GM18508 (cell line): Measurements from ENCODE around the gene KRT4.
"Not testable (repeated sequence)": the region's sequence is repeated elsewhere in the genome, so short reads cannot be mapped to it uniquely, and the experiment has no call there.

ENCODE experiments used
- ATAC-seq: cut with Tn5 transposase; IDR thresholded peaks from one replicate; pipeline ENCODE4 v1.9.1; 2021; ENCODE audit warnings: moderate number of reproducible peaks; ENCODE audit not compliant: insufficient read depth, unreplicated experiment

The KRT4 gene

DNA sequence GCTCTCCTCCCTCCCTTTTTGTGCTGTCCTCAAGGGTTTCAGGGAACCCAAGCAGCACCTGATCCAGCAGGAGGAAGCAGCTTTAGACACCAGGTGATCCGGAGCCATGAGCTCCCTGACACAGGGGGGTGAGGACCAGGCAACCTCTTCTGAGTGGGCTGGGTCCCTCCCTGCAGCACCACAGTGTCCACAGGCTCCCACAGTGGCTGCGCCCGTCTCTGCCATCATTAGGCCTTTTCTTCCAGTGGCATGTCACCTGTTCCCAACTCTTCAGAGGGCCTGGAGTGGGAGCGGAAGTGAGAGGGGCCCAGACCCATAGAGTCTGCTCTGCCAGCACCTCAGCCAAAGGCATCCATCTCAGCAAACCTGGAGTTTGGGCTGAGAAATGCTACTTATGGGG, 36.4 kb downstream of the KRT4 start:
- ATAC-seq: no peak

DNA sequence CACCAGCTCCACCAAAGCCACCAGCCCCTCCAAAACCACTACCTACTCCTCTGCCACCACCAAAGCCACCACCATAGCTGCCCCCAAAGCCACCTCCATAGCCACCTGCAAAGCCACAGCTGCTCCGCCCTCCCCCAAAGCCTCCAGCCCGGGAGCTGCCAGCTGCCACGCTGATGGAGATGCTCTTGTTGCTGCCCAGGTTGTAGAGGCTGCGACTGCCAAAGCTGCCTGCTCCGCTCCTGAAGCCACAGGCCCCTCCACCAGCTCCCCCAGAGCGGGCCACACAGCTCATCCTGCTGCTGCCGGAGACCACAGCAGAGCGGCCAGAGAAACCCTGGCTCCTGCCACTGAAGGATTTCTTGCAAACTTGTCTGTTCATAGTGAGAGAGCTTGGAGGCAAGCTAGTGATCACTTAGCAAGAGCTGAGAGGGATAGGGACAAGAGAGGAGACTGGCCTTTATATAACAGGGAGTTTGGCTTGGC, 37.0 kb downstream of the KRT4 start, which contains the start of gene KRT76:
TSS of gene KRT76 (minus strand) at position 433 of the 483 bp plus-strand sequence. CDS start at position 379, 54 bp downstream.
- ATAC-seq: no peak

DNA sequence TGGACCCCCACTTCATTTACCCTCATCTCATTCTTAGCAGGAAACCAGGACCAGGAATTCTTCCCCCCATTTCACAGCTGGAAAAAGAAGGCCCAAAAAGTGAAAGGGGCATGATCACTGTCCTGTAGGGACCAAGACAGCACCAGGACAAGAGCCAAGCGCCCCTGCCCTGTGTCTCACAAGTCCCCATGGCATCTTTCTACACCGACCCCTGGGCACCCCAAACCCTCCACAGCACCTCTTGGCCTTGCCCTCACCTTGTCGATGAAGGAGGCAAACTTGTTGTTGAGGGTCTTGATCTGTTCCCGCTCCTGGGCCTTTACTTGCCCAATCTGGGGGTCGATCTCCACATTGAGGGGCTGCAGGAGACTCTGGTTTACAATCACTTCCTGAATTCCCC, 37.5 kb downstream of the KRT4 start:
- ATAC-seq: no peak

DNA sequence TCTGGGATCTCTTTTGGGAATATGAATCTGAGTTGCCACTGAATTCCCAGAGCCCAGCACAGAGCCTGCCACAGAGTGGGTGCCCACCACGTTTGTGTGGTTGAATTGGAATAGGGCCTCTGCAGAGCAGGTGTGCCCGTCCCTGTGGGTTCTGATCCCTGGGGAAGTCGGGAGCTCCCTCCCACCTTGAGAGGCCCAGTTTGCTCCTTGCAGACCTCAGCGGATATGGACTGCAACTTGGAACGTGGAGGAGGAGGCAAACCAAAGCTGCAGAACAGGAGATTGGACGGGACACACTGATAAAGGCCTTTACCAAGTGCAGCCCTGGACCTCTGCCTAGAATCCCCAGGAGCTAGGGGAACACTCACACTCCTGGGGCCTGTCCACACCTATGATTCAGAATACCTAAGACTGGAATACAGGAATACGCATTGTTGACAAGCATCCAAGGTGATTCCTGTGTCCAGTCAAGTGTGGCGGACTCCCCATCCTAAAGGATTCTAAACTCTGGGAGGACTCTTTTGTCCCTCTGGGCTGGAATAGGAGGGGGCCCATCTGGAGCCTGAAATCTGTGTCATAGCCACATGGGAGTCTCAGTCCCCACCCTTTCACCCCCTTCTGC, 39.2 kb downstream of the KRT4 start:
- no peak for ATAC-seq

DNA sequence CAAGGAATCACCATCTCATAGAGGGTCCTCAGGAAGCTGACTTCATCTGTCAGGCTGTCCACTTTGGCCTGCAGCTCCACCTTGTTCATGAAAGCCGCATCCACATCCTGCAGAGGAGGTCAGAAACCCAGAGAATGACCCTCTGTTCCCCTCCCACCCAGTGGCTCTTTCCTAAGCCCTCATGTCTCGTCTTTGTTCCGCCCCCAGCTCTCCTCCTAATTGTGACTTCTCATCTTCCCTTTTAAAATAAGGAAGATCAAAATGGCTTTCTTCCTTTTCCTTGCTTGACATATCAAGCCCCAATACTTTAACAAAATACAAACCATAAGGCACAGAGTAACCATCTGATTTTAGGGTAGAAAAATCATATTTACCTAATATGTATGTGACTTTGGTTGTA, 41.1 kb downstream of the KRT4 start:
- ATAC-seq: no peak

DNA sequence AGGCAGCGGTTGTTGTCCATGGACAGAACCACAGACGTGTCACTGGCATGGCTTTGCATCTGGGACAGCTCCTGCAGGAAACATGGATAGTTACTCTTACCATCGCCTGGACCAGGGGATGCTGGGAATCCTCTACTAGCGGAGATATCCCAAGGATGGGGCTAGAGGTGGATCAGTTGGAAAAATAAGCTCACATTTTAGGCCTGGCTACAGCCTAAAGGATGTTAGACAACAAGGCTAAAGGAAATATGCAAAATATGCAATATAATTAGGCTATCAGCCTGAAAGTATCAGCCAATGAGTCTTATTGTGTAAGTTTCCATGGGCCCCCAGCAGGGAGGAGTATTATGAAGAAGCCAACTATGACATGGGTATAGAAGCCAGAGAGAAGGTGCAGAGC, 41.7 kb downstream of the KRT4 start:
- ATAC-seq: no peak

DNA sequence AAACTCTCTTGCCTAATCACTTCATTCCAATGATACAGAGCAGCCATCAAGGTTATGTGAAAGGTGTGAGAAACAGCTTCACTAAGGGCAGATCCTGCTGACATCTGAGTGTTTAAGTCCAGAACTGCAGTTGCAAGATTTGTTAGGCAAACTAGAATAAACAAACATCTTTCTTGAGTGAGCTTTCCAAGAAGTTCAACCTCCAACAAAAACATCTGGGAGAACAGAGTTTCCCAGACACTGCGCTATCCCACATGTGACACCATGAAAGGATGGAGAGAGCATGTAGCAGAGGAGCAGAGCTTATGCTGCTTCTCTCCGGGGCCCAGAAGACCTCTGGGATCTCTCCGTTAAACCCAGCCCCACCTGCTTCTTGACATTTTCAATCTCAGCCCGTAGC, 42.4 kb downstream of the KRT4 start:
- ATAC-seq: no peak

DNA sequence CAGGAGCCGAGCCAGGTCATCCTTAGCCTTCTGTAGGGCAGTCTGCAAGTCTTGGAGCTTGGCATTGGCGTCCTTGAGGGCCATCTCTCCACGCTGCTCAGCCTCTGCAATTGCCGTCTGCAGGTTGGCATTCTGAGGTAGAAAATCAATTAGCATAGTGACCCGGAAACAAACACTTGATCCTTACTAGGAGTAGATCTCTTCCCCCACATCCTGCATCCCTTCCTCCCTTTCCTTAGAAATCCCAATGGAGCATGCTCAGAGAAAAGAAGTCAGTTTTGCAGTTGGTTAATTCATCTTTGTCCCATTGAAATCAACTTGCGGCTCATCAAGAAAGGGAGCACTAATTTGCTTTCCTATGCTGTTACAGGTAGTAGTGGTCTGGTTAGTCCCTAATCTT, 42.8 kb downstream of the KRT4 start:
- ATAC-seq: no peak

DNA sequence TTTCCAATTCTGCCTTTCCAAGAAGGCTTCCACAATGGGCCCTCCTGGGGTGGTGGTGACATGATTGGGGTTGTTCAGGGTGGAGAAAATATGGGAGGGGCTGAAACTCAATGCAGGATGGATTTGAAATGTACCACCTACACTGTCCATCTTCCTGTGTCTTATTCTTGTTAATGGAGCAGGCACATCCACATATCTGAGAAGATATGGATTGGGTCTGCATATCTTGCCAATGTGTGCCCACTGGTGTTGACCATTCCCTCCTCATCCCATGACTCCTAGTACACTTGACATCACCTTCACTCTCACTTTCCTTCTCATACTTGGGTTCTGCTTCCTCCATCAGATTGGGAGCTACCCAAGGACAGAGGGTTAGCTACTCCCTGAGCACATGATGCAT, 44.0 kb downstream of the KRT4 start:
- no peak for ATAC-seq

DNA sequence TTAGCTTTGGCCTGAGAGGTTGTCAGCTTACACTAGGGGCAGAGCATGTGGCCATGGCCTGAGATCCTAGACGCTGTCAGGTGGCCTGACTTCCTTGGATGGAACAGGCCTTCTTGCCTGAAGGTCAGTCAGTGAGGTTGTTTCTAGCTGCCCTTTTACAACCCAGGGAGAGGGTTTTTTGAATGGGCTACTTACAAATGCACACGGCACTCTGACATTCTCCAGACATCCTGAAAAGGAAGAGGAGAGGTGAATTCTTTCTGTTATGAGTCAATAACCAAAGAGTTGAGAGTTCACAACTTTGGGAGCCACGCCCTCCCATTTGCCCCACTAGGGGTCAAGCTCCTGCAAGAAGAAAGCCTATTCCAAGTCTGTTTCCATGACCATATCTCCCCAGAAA, 44.6 kb downstream of the KRT4 start:
- no peak for ATAC-seq

DNA sequence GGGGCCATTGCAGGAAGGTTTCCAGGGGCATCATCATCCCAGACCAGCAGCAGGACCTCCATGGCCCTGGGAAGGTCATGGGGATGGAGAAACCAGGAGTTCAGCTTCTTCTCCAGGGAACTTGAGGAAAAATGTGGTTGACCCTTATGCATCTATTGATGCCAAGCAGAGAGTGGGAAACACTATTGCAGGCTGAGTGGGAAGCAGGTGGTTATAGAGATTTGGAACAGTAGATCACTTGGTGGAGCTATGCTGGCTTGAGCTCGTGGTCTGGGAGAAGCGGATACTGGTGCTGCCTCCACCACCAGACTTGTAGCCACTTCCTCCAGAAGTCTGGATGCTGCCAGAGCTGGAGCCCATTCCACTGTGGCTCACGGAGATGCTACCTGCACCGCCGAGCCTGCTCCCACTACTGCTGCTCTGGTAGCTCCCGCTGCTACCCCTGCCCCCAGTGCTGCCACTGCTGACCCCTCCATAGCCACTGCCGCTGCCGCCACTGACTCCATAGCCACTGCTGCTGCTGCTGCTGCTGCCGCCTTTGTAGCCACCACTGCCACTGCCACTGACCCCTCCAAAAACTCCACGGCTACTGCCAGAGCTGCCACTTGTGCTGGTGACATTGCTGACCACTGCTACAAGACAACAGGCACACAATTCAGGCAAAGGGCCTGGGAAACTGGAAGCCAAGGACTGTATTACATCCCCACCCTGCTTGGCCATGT, 45.3 kb downstream of the KRT4 start:
- no peak for ATAC-seq

DNA sequence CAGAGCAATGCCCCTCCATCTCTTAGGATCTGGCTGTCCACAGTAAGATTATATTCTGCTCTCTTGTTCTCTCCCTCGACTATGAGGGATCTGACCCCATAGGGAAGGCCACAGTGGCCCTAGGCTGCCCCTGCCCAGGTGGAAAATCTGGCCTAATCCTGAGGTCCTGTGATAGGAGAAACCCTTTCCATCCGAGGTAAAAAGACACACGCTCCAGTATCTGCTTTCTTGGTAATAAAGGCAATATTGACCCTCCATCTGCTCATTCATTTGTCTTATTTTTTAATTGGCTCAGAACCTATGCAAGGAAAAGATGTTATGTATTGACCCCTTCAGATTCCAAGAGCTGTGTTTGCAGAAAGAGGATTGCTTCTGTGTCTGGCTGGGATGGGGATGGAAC, 46.5 kb downstream of the KRT4 start:
- no peak for ATAC-seq

DNA sequence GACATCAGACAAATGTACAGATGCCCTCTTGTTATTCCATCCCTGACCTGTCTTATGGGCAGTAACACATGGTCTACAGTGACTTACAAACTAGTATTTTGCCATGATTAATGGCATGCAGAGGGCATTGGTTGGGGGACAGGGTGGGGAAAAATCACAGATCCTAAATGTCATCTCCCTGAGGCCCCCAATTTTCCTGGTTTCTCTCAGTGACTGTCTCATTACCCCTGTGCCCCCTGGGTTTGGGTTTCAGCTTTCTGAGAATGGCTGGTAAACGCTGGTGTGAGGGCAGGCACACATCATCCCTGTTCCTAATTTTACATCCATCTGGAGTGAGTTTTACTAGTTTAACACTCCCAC, 46.9 kb downstream of the KRT4 start:
- no peak for ATAC-seq

DNA sequence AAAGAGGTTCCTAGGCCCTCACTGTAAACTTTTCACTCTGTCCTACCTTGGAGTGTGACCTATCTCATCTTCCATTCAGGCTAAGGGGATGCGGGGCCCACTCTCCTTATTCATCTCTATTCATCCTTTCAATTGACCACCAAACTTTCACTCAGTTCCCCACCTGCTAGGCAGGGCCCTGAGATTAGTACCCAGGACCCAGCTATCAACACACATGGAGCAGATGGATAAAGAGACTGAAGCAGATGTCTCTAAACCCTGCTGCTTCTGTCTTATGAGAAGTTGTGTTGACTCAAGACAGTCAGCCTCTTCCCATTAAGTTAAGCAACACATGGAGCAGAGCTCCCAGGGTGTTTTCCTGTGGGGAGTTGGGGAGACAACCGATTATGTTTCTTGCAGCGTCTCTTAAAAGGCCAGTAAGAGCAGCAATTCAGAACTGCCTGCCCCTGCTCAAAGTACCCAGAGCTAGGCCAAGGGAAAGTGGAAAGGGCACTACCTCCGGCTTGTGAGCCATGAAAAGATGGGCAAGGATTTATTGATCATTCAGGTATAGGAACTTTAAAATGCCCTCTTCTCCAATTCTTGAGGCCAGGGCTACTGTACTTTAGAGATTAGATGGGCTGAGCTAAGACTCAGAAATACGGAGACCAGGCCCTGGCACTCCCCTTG, 47.4 kb downstream of the KRT4 start:
- ATAC-seq: no peak

DNA sequence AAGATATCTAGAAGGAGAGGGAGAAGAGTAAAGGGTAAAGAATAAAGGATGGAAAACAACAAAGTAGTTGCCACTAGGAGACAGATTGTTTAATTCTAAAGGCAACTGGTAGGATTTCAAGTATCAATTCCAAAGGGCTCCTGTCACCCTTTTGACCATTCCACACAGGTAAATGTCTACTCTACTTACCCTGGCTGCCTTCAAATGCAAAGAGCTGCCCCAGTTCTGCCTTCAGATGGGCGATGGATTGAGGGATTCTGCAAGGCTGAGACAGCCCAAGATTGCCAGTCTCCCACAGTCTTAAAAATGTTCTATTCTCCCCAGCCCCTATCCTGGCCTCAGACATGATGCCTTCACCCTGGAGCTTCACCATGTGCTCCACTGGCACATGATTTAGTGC, 48.2 kb downstream of the KRT4 start:
- ATAC-seq: no peak

DNA sequence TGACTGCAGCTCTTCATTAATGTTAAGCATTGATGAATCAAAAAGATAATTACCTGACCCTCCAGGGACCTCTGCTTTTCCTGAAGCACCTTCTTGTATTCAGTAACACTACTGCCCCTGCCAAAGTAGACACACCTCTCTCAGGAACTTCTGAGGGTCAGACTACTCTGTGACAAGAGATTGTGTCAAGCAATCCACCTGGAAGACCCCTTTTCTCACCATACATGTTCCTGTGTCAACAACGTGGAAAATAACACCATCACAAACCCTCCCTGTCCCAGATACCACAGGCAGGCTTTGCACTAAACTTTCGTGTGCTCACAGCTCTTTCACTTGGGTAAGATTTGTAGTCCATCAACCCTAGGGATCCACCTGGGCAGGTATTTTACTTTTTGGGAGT, 49.9 kb downstream of the KRT4 start:
- no peak for ATAC-seq

DNA sequence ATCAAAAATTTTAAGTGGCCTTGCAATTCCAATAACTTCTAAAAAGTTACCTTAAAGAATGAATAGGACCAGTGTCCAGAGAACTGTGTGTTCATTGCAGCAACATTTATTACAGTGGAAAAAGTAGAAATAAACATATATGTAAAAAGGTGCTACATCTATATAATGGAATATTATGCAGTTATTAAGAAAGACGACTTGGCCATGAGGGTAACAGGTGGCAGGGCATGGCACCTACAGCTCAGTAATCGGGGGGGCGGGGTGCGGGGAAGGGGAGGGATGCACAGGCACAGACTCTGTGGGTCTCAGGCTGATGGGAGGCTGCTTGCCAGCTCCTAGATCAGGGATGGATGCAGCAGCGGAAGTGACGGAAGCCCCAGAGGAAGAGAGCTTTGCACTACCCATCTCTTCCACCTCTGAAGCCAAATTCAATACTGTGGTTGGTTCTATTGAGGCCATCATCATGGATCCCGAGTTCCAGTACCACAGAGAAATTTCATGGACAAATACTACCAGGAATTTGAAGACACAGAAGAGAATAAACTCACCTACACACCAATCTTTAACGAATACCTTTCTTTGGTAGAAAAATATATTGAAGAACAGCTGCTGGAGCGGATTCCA, 50.8 kb downstream of the KRT4 start:
- ATAC-seq: no peak

DNA sequence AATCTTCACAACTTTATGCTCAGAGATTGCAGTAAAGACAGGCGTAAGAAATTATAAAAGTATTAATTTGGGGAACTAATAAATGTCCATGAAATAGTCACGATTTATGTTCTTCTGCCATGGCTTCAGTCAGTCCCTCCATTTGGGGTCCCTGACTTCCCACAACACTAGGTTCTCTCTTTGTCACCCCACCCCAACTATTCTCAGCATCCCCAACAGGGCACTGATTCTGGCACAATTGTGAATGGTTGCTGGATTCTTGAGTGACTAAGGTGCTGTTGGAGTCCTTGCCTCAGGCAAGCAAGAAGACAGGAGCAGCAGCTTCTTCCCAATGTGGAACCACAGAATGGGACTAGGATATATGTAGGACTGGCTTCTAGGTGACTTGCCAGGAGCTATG, 52.1 kb downstream of the KRT4 start:
- no peak for ATAC-seq

DNA sequence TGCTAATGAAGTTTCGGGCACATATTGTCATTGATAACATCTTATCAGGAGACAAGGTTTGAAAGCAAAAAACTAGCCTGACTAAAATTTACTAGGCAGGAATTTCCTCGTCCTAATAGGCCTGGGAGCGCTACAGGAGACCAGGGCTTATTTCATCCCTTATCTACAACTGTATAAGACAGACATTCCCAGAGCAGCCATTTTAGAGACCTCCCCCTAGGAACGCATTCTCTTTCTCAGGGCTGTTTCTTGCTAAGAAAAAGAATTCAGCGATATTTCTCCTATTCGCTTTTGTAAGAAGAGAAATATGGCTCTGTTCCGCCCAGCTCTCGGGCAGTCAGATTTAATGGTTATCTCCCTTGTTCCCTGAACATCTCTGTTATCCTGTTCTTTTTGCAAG, 52.7 kb downstream of the KRT4 start:
- ATAC-seq: not testable (repeated sequence)

DNA sequence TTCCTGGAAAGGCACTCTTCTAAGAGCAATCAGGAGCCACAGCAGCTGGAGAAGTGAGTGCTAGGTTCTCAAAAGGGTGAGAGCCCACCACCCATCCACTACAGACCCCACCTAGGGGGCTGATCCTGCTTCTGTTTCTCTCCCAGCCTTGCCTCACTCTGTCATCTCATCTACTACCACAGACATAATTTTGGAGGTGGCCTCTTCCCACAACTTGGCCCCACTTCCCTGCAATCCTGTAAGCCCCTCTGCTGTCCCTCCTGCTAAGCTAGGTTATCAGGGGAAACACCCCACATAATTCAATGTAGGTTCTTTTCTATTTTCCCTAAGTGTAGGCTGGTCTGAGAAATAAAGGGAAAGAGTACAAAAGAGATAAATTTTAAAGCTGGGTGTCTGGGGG, 53.3 kb downstream of the KRT4 start:
- ATAC-seq: no peak

DNA sequence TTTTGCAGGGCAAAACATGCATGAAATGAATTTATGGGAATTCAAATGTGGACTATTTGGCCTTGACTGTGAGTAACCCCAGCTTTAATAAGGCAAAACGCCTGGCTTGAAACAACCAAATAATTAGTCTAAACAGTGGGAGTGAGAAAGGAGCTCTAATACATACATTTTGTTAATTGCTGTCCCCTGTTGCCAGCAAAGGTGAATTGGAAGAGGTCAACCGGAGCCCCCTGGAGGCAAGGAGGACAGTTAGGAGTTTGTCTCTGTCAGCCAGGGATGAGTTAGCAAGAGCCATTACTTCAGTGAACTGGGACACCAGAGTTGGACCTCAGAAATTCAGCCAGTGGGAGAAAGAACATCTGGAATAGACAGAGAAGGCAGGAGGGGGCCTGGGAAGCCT, 54.2 kb downstream of the KRT4 start:
- ATAC-seq: no peak
